HEK293T (cell line): ENCODE results near the gene METTL2B.
"Not testable (repeated sequence)": the region's sequence is repeated elsewhere in the genome, so short reads cannot be mapped to it uniquely, and the experiment has no call there.

ENCODE experiments used
- ARNT ChIP-seq: fragments of 450-650 bp; IDR thresholded peaks from 2 replicates; pipeline ENCODE4 v1.6.1; 2017; ENCODE audit warnings: mild to moderate bottlenecking
- BHLHE40 ChIP-seq: fragments of 450-650 bp; IDR thresholded peaks from 2 replicates; pipeline ENCODE4 v1.6.1; 2016; ENCODE audit warnings: mild to moderate bottlenecking, moderate library complexity, borderline replicate concordance
- ELF4 ChIP-seq: fragments of 450-650 bp; IDR thresholded peaks from 2 replicates; pipeline ENCODE4 v1.6.1; 2017; ENCODE audit warnings: antibody characterized with exemption
- FOXA1 ChIP-seq: fragments of 450-650 bp; IDR thresholded peaks from 2 replicates; pipeline ENCODE4 v1.6.1; 2016; ENCODE audit warnings: mild to moderate bottlenecking
- FOXM1 ChIP-seq: fragments of 450-650 bp; IDR thresholded peaks from 2 replicates; pipeline ENCODE4 v1.6.1; 2017; ENCODE audit warnings: mild to moderate bottlenecking, borderline replicate concordance
- L3MBTL2 ChIP-seq: fragments of 450-650 bp; conservative IDR thresholded peaks from 2 replicates; pipeline ENCODE4 v1.6.1; 2016; ENCODE audit warnings: mild to moderate bottlenecking
- NFRKB ChIP-seq: fragments of 450-650 bp; IDR thresholded peaks from 2 replicates; pipeline ENCODE4 v1.6.1; 2016; ENCODE audit warnings: mild to moderate bottlenecking, moderate library complexity
- SP1 ChIP-seq: fragments of 450-650 bp; IDR thresholded peaks from 2 replicates; pipeline ENCODE4 v1.6.1; 2017
- SUZ12 ChIP-seq: fragments of 450-650 bp; IDR thresholded peaks from 2 replicates; pipeline ENCODE4 v1.6.1; 2016; ENCODE audit warnings: mild to moderate bottlenecking
- ZNF384 ChIP-seq: fragments of 450-650 bp; IDR thresholded peaks from 2 replicates; pipeline ENCODE4 v1.6.1; 2016
- TF ChIP-seq, protein P1 (sequence below): fragments of 450-650 bp; IDR thresholded peaks from 2 replicates; pipeline ENCODE4 v1.6.1; 2016

DNA sequence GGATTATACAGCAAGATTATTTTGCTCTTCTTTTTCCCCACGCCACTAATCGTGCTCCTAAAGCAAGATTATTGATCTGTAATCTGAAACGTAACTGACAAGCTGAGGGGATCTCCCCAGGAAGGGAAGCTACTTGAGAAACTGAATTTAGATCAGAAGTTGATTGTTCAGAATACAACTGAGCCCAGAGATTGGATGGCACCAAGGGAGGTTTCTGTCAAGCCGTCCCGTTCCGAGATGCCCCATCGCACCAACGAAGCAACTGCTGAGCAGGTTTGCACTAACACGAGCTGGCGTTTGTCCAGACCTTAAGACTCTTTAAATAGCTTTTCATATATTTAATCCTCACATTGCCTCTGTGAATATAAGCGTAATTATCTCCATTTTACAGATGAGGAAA lies 35.1 kb downstream of the METTL2B start:
- not testable (repeated sequence) for TF ChIP-seq SP1, FOXM1, ARNT, BHLHE40, NFRKB, L3MBTL2, ELF4, ZNF384, FOXA1, SUZ12
- TF ChIP-seq, protein P1, sequence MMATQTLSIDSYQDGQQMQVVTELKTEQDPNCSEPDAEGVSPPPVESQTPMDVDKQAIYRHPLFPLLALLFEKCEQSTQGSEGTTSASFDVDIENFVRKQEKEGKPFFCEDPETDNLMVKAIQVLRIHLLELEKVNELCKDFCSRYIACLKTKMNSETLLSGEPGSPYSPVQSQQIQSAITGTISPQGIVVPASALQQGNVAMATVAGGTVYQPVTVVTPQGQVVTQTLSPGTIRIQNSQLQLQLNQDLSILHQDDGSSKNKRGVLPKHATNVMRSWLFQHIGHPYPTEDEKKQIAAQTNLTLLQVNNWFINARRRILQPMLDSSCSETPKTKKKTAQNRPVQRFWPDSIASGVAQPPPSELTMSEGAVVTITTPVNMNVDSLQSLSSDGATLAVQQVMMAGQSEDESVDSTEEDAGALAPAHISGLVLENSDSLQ, result not testable (repeated sequence)
